Measurements from ENCODE around the gene RTN4RL2.

- TF ChIP-seq POLR2AphosphoS5 (IDR thresholded peaks at IDR 0.05) (no peak), POLR2A (IDR thresholded peaks at IDR 0.05) (no peak), EP300 (IDR thresholded peaks at IDR 0.05) (no peak)
Measured at GRCh38 chr11:57458060-57458409, 2.3 kb upstream of the RTN4RL2 start.

All from gastroesophageal sphincter (tissue), 2 donors.